ENCODE data around the gene TNFSF9.

Gene TNFSF9

DNA sequence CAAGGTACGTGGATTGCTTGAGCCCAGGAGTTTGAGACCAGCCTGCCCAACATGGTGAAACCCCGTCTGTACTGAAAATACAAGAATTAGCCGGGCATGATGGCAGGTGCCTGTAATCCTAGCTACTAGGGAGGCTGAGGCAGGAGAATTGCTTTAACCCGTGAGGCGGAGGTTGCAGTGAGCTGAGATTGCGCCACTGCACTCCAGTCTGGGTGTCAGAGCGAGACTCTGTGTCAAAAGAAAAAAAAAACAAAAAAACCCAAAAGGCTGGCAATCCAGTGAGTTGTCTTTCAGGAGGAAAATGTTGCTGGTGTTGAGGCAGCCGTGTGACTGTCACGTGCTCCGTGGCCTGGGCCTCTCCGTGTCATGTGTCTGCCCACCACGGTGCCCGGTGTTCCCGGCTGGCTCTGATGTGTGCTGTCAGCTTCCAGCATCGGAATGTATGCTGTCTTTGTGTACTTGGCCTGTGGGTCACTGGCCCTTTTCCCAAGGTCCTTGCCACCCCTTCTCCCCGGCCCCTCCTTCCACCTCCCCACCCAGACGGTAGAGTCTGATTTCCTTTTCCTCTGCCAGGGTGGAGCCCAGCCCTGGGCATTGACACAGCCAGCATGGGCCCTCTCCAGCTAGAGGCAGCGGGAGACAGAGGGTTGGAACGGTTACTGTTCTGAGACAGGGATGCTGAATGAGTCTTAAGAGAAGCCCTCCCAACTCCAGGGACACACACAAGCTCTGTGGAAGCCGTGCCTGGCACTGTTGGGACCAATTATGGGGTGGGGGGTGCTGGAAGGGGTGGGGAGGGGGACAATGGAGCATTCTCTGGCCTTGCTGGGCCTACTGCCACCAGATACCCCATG is 21.5 kb upstream of the TNFSF9 start:
- Histone ChIP-seq H3K4me3 (ENCODE audit: low read length in 2 of 2) (no peak overlapping the region), H3K9ac (ENCODE audit: low read depth in 1 of 2, low read length in 2 of 2) (no peak overlapping the region), H3K27me3 (ENCODE audit: control insufficient read depth in 2 of 2, insufficient read depth in 2 of 2, low read length in 2 of 2) (no peaks in the 10 kb centered on the region), H3K36me3 (ENCODE audit: control insufficient read depth in 2 of 2, insufficient read depth in 2 of 2, low read length in 2 of 2) (no peaks in the 10 kb centered on the region), H3K4me1 (ENCODE audit: control insufficient read depth in 2 of 2, insufficient read depth in 2 of 2, low read length in 2 of 2) (no peaks in the 10 kb centered on the region), H3K27ac (ENCODE audit: low read depth in 2 of 2, low read length in 2 of 2) (no peak overlapping the region), H3K9me3 (ENCODE audit: control insufficient read depth in 2 of 2, low read length in 2 of 2) (no peaks in the 10 kb centered on the region)

DNA sequence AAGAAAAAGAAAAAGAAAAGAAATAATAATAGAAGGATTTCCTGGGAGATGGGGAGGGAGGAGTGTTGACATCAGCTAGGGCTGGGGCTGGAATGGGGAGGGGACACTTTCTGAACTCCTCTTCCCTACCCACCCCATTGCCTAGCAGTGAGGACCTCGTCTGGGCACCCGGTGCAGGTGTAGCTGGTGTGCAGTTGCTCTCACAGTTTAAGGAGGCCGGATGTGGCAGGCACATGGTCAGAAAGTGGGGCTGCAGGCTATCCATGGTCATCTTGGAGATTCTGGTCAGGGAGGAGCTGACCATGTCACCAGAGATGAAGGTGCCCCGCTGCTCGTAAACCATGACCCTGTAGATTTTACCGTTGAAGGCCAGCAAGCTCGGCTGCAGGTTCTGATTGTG is 20.2 kb upstream of the TNFSF9 start:
- no peak overlapping the region for H3K9ac ChIP-seq (ENCODE audit: low read depth in 1 of 2, low read length in 2 of 2)
- H3K4me1 ChIP-seq (ENCODE audit: control insufficient read depth in 2 of 2, insufficient read depth in 2 of 2, low read length in 2 of 2): no peaks in the 10 kb centered on the region
- no peak overlapping the region for H3K4me3 ChIP-seq (ENCODE audit: low read length in 2 of 2)
- H3K36me3 ChIP-seq (ENCODE audit: control insufficient read depth in 2 of 2, insufficient read depth in 2 of 2, low read length in 2 of 2): no peaks in the 10 kb centered on the region
- H3K27me3 ChIP-seq (ENCODE audit: control insufficient read depth in 2 of 2, insufficient read depth in 2 of 2, low read length in 2 of 2): no peaks in the 10 kb centered on the region
- H3K9me3 ChIP-seq (ENCODE audit: control insufficient read depth in 2 of 2, low read length in 2 of 2): no peaks in the 10 kb centered on the region
- no peak overlapping the region for H3K27ac ChIP-seq (ENCODE audit: low read depth in 2 of 2, low read length in 2 of 2)

DNA sequence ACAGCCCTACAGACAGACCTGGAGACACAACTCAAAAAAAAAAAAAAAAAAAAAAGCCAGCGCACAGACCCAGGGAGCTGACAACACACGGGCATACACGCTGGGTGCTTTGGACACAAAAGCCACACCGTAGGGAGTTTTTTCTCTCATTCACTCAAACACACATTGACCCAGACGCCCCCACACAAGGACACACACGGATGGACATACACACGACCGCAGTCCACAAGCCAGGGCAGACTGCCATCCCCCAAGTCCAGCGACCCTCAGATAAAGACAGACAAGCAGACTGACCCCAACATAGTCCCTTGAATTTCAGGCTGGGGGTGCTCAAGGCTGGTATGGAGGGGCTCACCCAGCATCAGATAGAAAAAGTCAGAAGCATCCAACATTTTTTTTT is 16.7 kb upstream of the TNFSF9 start:
- no peaks in the 10 kb centered on the region for H3K27me3 ChIP-seq (ENCODE audit: control insufficient read depth in 2 of 2, insufficient read depth in 2 of 2, low read length in 2 of 2)
- no peaks in the 10 kb centered on the region for H3K36me3 ChIP-seq (ENCODE audit: control insufficient read depth in 2 of 2, insufficient read depth in 2 of 2, low read length in 2 of 2)
- H3K27ac ChIP-seq (ENCODE audit: low read depth in 2 of 2, low read length in 2 of 2): no peak overlapping the region
- no peak overlapping the region for H3K9ac ChIP-seq (ENCODE audit: low read depth in 1 of 2, low read length in 2 of 2)
- H3K4me1 ChIP-seq (ENCODE audit: control insufficient read depth in 2 of 2, insufficient read depth in 2 of 2, low read length in 2 of 2): peaks cover 6 to 9% of the 10 kb centered on the region in 2 donors
- no peak overlapping the region for H3K4me3 ChIP-seq (ENCODE audit: low read length in 2 of 2)
- H3K9me3 ChIP-seq (ENCODE audit: control insufficient read depth in 2 of 2, low read length in 2 of 2): no peaks in the 10 kb centered on the region

DNA sequence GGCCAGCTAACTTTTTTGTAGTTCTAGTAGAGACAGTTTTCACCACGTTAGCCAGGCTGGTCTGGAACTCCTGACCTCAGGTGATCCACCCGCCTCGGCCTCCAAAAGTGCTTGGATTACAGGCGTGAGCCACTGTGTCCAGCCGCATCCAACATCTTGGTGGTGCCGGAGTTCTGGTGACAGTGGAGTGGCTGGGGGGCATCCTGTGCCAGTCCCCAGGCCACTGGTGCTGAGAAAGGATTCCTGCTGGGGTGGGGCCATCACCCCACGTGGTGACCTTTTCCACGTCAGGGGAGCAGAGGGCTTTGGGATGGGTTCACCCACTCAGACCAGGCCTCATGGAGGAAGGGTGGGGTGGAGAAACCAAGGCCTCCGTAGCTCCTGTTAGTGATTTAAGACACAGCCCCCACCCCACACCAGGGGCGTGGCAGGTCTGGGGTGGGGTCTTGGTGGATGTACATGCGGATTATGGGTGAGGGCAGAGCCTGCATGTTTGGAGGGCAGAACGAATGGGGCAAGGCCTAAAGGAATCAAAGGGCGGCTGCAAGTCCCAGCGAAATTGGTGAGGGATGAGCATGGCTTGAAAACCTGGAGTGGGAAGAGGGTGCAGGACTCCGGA is 15.8 kb upstream of the TNFSF9 start:
- Histone ChIP-seq H3K9me3 (ENCODE audit: control insufficient read depth in 2 of 2, low read length in 2 of 2) (no peaks in the 10 kb centered on the region), H3K9ac (ENCODE audit: low read depth in 1 of 2, low read length in 2 of 2) (no peak overlapping the region)

DNA sequence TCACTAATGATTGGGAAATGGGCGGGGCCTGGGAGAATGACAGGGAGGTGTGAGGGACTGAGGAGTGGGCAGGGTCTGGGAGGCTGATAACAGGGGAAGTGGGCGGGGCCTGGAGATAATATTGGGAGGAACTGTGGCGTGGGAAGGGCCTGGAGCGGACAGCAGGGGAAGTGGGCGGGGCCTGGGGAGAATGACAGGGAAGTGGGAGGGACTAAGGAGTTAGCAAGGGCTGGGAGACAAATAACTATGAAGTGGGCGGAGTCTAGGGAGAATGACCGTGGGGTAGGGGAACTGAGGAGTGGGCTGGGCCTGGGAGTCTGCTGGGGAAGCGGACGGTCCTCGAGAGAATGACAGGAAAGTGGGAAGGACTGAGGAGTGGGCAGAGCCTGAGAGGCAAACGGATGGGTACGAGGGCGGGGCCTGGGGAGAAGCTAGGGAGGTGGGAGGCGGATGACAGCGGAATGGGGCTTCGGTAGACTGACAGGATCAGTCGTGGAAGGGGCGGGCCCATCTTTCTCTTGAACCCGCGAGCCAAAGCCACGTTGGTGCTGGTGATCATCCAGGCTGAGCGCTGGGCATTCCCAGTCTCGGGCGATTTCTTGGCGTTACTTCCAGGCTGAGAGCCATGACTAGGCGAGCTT is 14.7 kb upstream of the TNFSF9 start:
- Histone ChIP-seq H3K9me3 (ENCODE audit: control insufficient read depth in 2 of 2, low read length in 2 of 2) (no peaks in the 10 kb centered on the region), H3K4me1 (ENCODE audit: control insufficient read depth in 2 of 2, insufficient read depth in 2 of 2, low read length in 2 of 2) (peaks cover 6 to 9% of the 10 kb centered on the region in 2 donors), H3K27me3 (ENCODE audit: control insufficient read depth in 2 of 2, insufficient read depth in 2 of 2, low read length in 2 of 2) (no peaks in the 10 kb centered on the region), H3K4me3 (ENCODE audit: low read length in 2 of 2) (peak overlapping the region; percentile 65 to 87), H3K36me3 (ENCODE audit: control insufficient read depth in 2 of 2, insufficient read depth in 2 of 2, low read length in 2 of 2) (no peaks in the 10 kb centered on the region), H3K9ac (ENCODE audit: low read depth in 1 of 2, low read length in 2 of 2) (peak overlapping the region; percentile 64 to 65), H3K27ac (ENCODE audit: low read depth in 2 of 2, low read length in 2 of 2) (peak overlapping the region; percentile 32 to 57)

More for the DNA sequence above, 15.8 kb upstream of the TNFSF9 start:
- Histone ChIP-seq H3K4me3 (ENCODE audit: low read length in 2 of 2) (no peak overlapping the region), H3K27me3 (ENCODE audit: control insufficient read depth in 2 of 2, insufficient read depth in 2 of 2, low read length in 2 of 2) (no peaks in the 10 kb centered on the region), H3K4me1 (ENCODE audit: control insufficient read depth in 2 of 2, insufficient read depth in 2 of 2, low read length in 2 of 2) (peaks cover 6 to 9% of the 10 kb centered on the region in 2 donors), H3K36me3 (ENCODE audit: control insufficient read depth in 2 of 2, insufficient read depth in 2 of 2, low read length in 2 of 2) (no peaks in the 10 kb centered on the region), H3K27ac (ENCODE audit: low read depth in 2 of 2, low read length in 2 of 2) (no peak overlapping the region)

DNA sequence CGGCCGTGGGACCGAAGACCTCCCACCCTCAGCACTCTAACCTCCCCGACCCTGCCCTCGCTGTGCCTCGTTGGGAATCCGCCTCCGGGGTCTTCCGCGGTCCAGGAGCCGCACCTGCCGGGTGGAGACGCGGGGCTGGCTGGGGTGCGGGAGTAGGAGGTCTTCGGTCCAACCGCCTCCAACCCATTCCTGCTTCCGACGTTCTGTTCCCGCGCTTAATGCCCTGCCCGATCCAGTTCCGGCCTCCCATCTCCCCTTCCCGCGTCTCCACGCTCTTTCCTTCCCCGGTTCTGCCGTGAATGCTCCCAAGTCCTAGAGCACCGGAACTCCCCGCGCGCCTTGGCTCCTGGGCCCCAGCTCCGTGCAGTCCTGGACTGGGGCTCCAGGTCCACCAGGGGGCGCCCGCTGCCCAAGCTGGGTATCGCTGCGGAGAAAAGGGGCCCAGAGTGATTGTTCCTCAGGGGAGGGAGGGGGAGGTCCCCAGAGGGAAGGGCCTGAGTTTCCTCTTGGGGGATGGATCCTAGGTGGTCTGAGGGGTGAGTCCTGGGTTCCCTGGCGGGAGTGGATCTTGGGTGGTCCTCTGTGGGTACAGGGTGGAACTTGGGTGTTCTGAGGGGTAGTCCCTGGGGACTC is 14.1 kb upstream of the TNFSF9 start:
- Histone ChIP-seq H3K4me1 (ENCODE audit: control insufficient read depth in 2 of 2, insufficient read depth in 2 of 2, low read length in 2 of 2) (peaks cover 6 to 9% of the 10 kb centered on the region in 2 donors), H3K9me3 (ENCODE audit: control insufficient read depth in 2 of 2, low read length in 2 of 2) (no peaks in the 10 kb centered on the region), H3K27ac (ENCODE audit: low read depth in 2 of 2, low read length in 2 of 2) (peak overlapping the region; percentile 32 to 57), H3K27me3 (ENCODE audit: control insufficient read depth in 2 of 2, insufficient read depth in 2 of 2, low read length in 2 of 2) (no peaks in the 10 kb centered on the region), H3K4me3 (ENCODE audit: low read length in 2 of 2) (peak overlapping the region; percentile 65 to 87), H3K9ac (ENCODE audit: low read depth in 1 of 2, low read length in 2 of 2) (peak overlapping the region; percentile 64 to 65), H3K36me3 (ENCODE audit: control insufficient read depth in 2 of 2, insufficient read depth in 2 of 2, low read length in 2 of 2) (no peaks in the 10 kb centered on the region)

DNA sequence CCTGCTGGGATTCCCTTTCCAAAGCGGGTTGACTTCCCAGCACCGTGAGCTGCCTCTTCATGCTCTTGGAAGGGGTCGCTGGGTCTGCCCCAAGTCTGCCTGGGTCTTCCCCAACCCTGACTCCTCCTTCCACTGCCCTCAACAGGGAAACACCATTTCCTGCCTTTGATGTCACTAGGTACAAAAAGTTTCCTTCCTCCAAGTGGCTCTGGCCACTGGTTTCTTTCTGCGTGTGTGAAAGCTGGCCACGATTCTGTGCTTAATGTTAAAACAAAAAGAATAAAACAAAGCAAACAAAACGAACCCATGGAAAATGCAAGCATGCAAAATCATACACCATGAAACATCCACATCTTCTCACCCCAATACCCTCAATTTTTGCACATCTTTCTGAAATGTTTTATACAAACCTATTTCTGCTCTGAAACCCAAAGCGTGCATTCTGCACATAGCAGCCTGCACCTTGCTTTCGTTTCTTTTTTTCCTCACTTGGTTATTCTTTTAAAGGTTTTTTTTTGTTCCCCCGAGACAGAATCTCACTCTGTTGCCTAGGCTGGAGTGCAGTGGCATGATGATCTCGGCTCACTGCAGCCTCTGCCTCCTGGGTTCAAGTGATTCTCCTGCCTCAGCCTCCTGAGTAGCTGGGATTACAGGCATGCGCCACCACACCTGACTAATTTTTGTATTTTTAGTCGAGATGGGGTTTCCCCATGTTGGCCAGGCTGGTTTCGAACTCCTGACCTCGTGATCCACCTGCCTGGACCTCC is 12.5 kb upstream of the TNFSF9 start:
- Histone ChIP-seq H3K9me3 (ENCODE audit: control insufficient read depth in 2 of 2, low read length in 2 of 2) (no peaks in the 10 kb centered on the region), H3K9ac (ENCODE audit: low read depth in 1 of 2, low read length in 2 of 2) (no peak overlapping the region), H3K4me3 (ENCODE audit: low read length in 2 of 2) (peak overlapping the region in 1 of 2 donors; percentile 39), H3K27ac (ENCODE audit: low read depth in 2 of 2, low read length in 2 of 2) (no peak overlapping the region), H3K27me3 (ENCODE audit: control insufficient read depth in 2 of 2, insufficient read depth in 2 of 2, low read length in 2 of 2) (no peaks in the 10 kb centered on the region), H3K4me1 (ENCODE audit: control insufficient read depth in 2 of 2, insufficient read depth in 2 of 2, low read length in 2 of 2) (peaks cover 6 to 9% of the 10 kb centered on the region in 2 donors), H3K36me3 (ENCODE audit: control insufficient read depth in 2 of 2, insufficient read depth in 2 of 2, low read length in 2 of 2) (no peaks in the 10 kb centered on the region)

DNA sequence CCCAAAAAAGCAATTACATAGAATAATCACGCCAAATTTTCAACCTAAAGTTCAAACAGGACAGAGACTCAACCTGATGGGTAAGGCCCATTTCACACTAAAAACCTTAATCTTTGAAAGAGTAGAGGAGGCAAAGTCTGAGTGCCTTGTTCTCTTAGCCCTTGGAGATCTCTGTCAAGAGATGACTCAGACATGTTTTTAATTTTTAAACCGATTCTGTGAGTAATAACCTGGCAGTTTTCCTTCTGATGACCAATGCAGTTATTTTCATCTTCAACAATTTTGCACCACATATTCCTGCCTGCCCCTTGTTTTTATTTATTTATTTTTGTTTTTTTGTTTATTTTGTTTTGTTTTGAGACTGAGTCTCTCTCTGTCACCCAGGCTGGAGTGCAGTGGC is 11.5 kb upstream of the TNFSF9 start:
- Histone ChIP-seq H3K27me3 (ENCODE audit: control insufficient read depth in 2 of 2, insufficient read depth in 2 of 2, low read length in 2 of 2) (no peaks in the 10 kb centered on the region), H3K27ac (ENCODE audit: low read depth in 2 of 2, low read length in 2 of 2) (no peak overlapping the region), H3K4me3 (ENCODE audit: low read length in 2 of 2) (no peak overlapping the region), H3K9me3 (ENCODE audit: control insufficient read depth in 2 of 2, low read length in 2 of 2) (no peaks in the 10 kb centered on the region), H3K36me3 (ENCODE audit: control insufficient read depth in 2 of 2, insufficient read depth in 2 of 2, low read length in 2 of 2) (no peaks in the 10 kb centered on the region), H3K4me1 (ENCODE audit: control insufficient read depth in 2 of 2, insufficient read depth in 2 of 2, low read length in 2 of 2) (peaks cover 6 to 9% of the 10 kb centered on the region in 2 donors), H3K9ac (ENCODE audit: low read depth in 1 of 2, low read length in 2 of 2) (no peak overlapping the region)

DNA sequence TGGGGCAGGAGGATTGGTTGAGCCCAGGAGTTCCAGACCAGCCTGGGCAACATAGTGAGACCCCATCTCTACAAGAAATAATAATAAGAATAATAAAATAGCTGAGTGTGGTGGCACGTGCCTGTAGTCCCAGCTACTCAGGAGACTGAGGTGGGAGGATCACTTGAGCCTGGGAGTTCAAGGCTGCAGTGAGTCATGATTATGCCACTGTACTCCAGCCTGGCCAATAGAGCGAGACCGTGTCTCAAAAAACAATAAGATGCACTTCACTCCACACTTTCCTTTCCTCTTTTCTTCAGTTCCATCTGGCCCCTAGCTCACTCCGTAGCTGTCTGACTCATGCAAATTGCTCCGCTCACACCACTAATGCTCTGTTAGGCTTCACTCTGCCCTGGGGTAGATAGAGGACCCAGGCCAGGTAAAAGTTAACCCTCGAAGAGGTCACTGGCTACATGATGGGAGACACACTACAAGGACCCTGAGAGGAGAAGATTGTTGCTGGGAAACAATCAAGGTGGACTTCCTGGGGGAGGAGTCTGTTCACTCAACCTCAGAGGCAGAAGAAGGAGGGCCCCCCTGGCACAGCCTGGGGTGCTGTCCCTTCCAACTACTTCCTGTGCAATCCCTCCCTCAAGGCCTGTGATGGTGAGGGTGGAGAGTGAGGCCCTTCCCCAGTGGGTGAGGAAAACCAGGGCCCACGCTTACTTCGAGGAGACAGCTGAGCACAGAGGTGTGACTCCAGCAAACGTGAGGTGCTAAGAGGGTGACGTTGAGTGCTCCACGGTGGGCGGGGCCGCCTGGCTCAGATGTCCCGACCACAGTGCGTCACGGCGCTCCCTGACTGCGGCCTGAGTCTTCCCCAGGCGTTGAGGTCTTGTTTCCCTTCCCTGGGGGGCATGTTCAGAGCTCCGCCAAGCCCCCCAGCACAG is 8.8 kb upstream of the TNFSF9 start:
- no peak overlapping the region for H3K9ac ChIP-seq (ENCODE audit: low read depth in 1 of 2, low read length in 2 of 2)
- H3K27ac ChIP-seq (ENCODE audit: low read depth in 2 of 2, low read length in 2 of 2): no peak overlapping the region

More for the DNA sequence above, 8.8 kb upstream of the TNFSF9 start:
- Histone ChIP-seq H3K27me3 (ENCODE audit: control insufficient read depth in 2 of 2, insufficient read depth in 2 of 2, low read length in 2 of 2) (no peaks in the 10 kb centered on the region), H3K4me1 (ENCODE audit: control insufficient read depth in 2 of 2, insufficient read depth in 2 of 2, low read length in 2 of 2) (peaks cover 0 to 3% of the 10 kb centered on the region in 2 donors), H3K9me3 (ENCODE audit: control insufficient read depth in 2 of 2, low read length in 2 of 2) (no peaks in the 10 kb centered on the region), H3K4me3 (ENCODE audit: low read length in 2 of 2) (no peak overlapping the region), H3K36me3 (ENCODE audit: control insufficient read depth in 2 of 2, insufficient read depth in 2 of 2, low read length in 2 of 2) (no peaks in the 10 kb centered on the region)
